ENCODE results near the gene CELF2. TPM values are rescaled to one million over a fixed set of nuclear protein-coding genes. Genes with fewer than 3 reads are reported as not detected.

The CELF2 gene
- total RNA-seq, 4 donors from 2014 or later = 30.0 to 56.6 (median 43.3) TPM

GRCh38 chr10:11049806-11050205 is 32.1 kb downstream of the CELF2 start:
- Histone ChIP-seq H3K27me3 (no peaks in the 10 kb centered on the region), H3K9me3 (no peaks in the 10 kb centered on the region), H3K27ac (peak overlapping the region in 3 of 4 donors; percentile 31 to 47 (median 36)), H3K4me1 (peaks cover 43 to 47% of the 10 kb centered on the region in 2 donors), H3K36me3 (no peaks in the 10 kb centered on the region), H3K4me3 (no peak overlapping the region)
- ATAC-seq (no peak), DNase-seq (no peak)
- intact Hi-C loops (cut with DNase I; ENCODE audit: low total_unique reads) = no loop called here
- in situ Hi-C loops (cut with MboI; ENCODE audit: low sequenced_read_pairs in 4 of 4) = no loop called here
- TF ChIP-seq CTCF (IDR thresholded peaks at IDR 0.05 in 4 of 5, conservative IDR thresholded peaks at IDR 0.05 in 1 of 5) (no peak), POLR2A (IDR thresholded peaks at IDR 0.05) (no peak)

- in situ Hi-C loops (cut with MboI; ENCODE audit: low sequenced_read_pairs in 4 of 4) (no loop called here), intact Hi-C loops (cut with DNase I; ENCODE audit: low total_unique reads) (no loop called here)
- TF ChIP-seq CTCF (IDR thresholded peaks at IDR 0.05 in 4 of 5, conservative IDR thresholded peaks at IDR 0.05 in 1 of 5) = no peak
- ATAC-seq = peak in 1 of 2 donors; percentile 46
- H3K4me3 ChIP-seq = no peak overlapping the region
- H3K27me3 ChIP-seq = no peaks in the 10 kb centered on the region
- no peak for DNase-seq
- no peaks in the 10 kb centered on the region for H3K36me3 ChIP-seq
- peaks cover 43% of the 10 kb centered on the region in 2 donors for H3K4me1 ChIP-seq
- peak overlapping the region; percentile 8 to 36 (median 23) for H3K27ac ChIP-seq
- no peaks in the 10 kb centered on the region for H3K9me3 ChIP-seq
Observed at GRCh38 chr10:11050301-11051287, 32.9 kb downstream of the CELF2 start.

GRCh38 chr10:11057018-11057417 is 39.3 kb downstream of the CELF2 start:
- in situ Hi-C loops (cut with MboI; ENCODE audit: low sequenced_read_pairs in 4 of 4) = no loop called here
- intact Hi-C loops (cut with DNase I; ENCODE audit: low total_unique reads) = no loop called here
- ATAC-seq (no peak), DNase-seq (no peak)
- no peaks in the 10 kb centered on the region for H3K4me1 ChIP-seq
- no peaks in the 10 kb centered on the region for H3K36me3 ChIP-seq
- H3K4me3 ChIP-seq = no peak overlapping the region
- H3K27me3 ChIP-seq = no peaks in the 10 kb centered on the region
- no peak overlapping the region for H3K27ac ChIP-seq
- TF ChIP-seq CTCF (IDR thresholded peaks at IDR 0.05 in 4 of 5, conservative IDR thresholded peaks at IDR 0.05 in 1 of 5) (no peak), POLR2A (IDR thresholded peaks at IDR 0.05) (no peak)
- no peaks in the 10 kb centered on the region for H3K9me3 ChIP-seq

- TF ChIP-seq CTCF (IDR thresholded peaks at IDR 0.05 in 4 of 5, conservative IDR thresholded peaks at IDR 0.05 in 1 of 5) = no peak
- no peak for TF ChIP-seq POLR2A (IDR thresholded peaks at IDR 0.05)
- Histone ChIP-seq H3K27ac (no peak overlapping the region), H3K36me3 (no peaks in the 10 kb centered on the region), H3K4me1 (no peaks in the 10 kb centered on the region), H3K27me3 (no peaks in the 10 kb centered on the region), H3K4me3 (no peak overlapping the region), H3K9me3 (no peaks in the 10 kb centered on the region)
- ATAC-seq (no peak), DNase-seq (no peak)
- intact Hi-C loops (cut with DNase I; ENCODE audit: low total_unique reads) (no loop called here), in situ Hi-C loops (cut with MboI; ENCODE audit: low sequenced_read_pairs in 4 of 4) (no loop called here)
Observed at GRCh38 chr10:11057448-11057847, 39.8 kb downstream of the CELF2 start.
